Posterior vena cava (tissue), 2 donors: Measurements from ENCODE around the gene HNRNPUL1. TPM values are rescaled to one million over a fixed set of nuclear protein-coding genes. Genes with fewer than 3 reads are reported as not detected.
A peak's percentile ranks its signal among the peaks of the same experiment; 100 is the strongest.
"Not testable (repeated sequence)": the region's sequence is repeated elsewhere in the genome, so short reads cannot be mapped to it uniquely, and the experiment has no call there.

Source experiments
- DNase-seq: peaks from one replicate; pipeline ENCODE4 v3.0.0-alpha.2; 2020; ENCODE audit warnings: low spot score
- intact Hi-C, 2 donors: fragments of 100-400 bp; cut with DNase I; formaldehyde crosslinking; loops; one replicate each; pipeline versions ENCODE4 v1.14.1 to v1.14.2; 2022 to 2023
- total RNA-seq, 2 donors: library from RNA; stranded (reverse); fragmentation: NEBNext Ultra II Directional; extraction: Animal tissue kit (Norgen Biotek cat#: 25700); gene quantifications; one replicate each; pipeline ENCODE4 v1.2.1, GENCODE V29; 2021
- donor health status: DM: yes; HTN: yes; CAD: no.
- donor health status: DM: yes; HTN: yes; CAD: no.

The HNRNPUL1 gene
- total RNA-seq, 2 donors from 2014 or later = 150 to 157 TPM

DNA sequence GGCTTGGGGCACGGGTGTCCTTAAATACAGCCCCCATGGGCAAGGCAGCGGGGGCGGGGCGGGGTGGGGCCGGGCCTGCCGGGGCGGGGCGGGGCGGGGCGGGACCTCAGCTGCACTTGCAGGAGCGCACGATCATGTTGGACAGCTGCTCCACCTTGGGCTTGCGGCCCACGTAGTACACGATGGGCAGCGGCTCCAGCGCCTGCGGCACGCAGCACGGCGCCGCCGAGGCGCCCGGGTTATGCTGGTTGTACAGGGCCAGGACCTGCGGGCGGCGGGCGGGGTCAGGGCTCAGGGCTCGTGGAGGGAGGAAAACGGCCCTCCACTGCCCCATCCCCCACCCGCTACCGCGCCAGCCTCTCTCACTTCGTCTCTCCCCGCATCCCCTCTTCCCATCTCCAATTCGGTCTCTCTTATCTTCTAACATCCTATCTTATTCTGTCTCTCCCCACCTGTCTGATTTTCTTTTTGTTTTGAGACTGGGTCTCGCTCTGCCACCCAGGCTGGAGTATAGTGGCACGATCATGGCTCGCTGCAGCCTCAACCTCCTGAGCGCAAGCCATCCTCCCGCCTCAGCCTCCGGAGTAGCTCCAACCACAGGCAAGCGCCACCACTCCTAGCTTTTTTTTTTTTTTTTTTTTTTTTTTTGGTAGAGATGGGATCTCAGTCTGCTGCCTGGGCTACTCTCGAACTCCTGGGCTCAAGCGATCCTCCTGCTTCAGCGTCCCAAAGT is 66.9 kb downstream of the HNRNPUL1 start:
- no peak for DNase-seq
- intact Hi-C loops = no loop called here

DNA sequence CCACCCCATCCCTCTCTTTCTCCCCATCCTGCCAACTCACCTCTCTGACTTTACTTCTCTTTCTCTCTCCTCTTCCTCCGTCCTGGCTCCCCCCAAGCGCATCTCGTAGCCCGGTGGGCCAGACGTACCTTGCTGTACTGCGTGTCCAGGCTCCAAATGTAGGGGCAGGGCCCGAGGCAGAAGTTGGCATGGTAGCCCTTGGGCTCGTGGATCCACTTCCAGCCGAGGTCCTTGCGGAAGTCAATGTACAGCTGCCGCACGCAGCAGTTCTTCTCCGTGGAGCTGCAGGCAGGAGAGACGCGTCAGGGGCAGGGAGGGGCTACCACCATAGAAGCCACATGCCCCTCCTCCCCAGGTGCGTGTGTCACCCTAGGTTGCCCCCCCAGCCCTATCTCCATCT is 67.8 kb downstream of the HNRNPUL1 start:
- DNase-seq = no peak
- intact Hi-C loops = no loop called here

GRCh38 chr19:41332468-41332867 is 68.3 kb downstream of the HNRNPUL1 start:
- DNase-seq = no peak
- intact Hi-C loops = no loop called here

DNA sequence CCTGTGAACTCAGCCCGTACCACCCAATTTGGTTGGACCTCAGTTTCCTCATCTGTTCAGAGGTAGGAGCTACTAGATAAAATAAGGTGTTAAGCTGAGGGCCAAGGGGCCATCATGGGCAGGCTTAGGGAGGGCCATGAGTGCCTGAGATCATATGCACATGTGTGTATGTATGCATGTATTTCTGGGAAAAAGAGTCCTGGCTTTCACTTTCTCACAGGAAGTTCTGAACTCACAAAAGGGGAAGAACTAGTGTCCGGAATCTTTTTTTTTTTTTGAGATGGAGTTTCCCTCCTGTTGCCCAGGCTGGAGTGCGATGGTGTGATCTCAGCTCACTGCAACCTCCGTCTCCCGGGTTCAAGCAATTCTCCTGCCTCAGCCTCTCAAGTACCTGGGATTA is 70.6 kb downstream of the HNRNPUL1 start:
- intact Hi-C loops = no loop called here
- no peak for DNase-seq

GRCh38 chr19:41335467-41335866 is 71.3 kb downstream of the HNRNPUL1 start:
- DNase-seq = no peak
- intact Hi-C loops = no loop called here

DNA sequence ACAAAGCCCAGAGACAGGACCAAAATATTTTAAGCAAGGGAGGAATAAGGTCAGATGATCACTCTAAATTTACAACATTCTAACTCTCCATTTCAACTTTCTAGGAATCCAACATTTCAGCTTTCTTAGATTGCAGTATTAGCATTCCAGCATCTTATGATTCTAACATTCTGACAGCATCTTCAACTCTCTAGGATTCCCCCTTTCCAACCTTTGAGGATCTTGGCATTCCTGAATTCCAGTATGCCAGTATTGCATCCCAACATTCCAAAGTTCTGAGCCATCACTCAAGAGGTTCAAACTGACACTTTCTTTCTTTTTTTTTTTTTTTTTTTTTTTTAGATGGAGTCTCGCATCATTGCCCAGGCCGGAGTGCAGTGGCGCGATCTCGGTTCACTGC is 75.8 kb downstream of the HNRNPUL1 start:
- no peak for DNase-seq
- intact Hi-C loops = no loop called here

- no peak for DNase-seq
- intact Hi-C loops = loop anchor here in 1 of 2 donors (2.0 kb wide), 1 partner anchor 15 kb away; no protein-coding TSS in a partner anchor
Measured at GRCh38 chr19:41341669-41342490, 77.7 kb downstream of the HNRNPUL1 start.

- no peak for DNase-seq
- intact Hi-C loops = no loop called here
Measured at GRCh38 chr19:41344162-41344561, 80.0 kb downstream of the HNRNPUL1 start.

GRCh38 chr19:41346916-41347315 is 82.7 kb downstream of the HNRNPUL1 start:
- DNase-seq, intact Hi-C loops: not testable (repeated sequence)

- intact Hi-C loops = loop anchor here in 1 of 2 donors (5.0 kb wide), 1 partner anchor 39 kb away; the partner anchor contains the start of gene CCDC97
Measured at GRCh38 chr19:41350735-41351338, 86.7 kb downstream of the HNRNPUL1 start.

GRCh38 chr19:41351339-41352245 is 87.4 kb downstream of the HNRNPUL1 start:
- intact Hi-C loops = loop anchor here in 1 of 2 donors (5.0 kb wide), 1 partner anchor 39 kb away; the partner anchor contains the start of gene CCDC97
- peak; percentile 92 for DNase-seq

More at GRCh38 chr19:41350735-41351338, 86.7 kb downstream of the HNRNPUL1 start:
- no peak for DNase-seq

DNA sequence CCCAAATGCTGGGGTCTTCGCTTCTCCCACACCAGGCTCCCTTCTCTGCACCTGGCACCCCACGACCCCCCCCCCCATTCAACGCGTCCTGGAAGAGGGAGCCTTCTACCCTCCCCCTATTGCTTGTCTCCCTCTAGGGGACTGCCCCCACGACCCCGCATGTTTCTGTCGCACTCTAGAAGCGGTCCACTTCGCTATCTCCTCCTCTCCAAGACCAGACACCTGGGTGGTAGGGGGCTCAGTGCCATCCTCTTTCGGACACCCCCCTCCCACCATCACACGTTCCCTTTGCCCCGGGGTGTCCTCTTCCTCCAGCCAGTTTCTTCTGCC is 88.1 kb downstream of the HNRNPUL1 start:
- no peak for DNase-seq
- intact Hi-C loops = loop anchor here in 1 of 2 donors (5.0 kb wide), 1 partner anchor 40 kb away; the partner anchor contains the start of gene CCDC97

GRCh38 chr19:41352609-41353465 is 88.7 kb downstream of the HNRNPUL1 start:
- intact Hi-C loops = loop anchor here in 1 of 2 donors (5.0 kb wide), 1 partner anchor 41 kb away; the partner anchor contains the start of gene CCDC97
- DNase-seq = peak; percentile 88

DNA sequence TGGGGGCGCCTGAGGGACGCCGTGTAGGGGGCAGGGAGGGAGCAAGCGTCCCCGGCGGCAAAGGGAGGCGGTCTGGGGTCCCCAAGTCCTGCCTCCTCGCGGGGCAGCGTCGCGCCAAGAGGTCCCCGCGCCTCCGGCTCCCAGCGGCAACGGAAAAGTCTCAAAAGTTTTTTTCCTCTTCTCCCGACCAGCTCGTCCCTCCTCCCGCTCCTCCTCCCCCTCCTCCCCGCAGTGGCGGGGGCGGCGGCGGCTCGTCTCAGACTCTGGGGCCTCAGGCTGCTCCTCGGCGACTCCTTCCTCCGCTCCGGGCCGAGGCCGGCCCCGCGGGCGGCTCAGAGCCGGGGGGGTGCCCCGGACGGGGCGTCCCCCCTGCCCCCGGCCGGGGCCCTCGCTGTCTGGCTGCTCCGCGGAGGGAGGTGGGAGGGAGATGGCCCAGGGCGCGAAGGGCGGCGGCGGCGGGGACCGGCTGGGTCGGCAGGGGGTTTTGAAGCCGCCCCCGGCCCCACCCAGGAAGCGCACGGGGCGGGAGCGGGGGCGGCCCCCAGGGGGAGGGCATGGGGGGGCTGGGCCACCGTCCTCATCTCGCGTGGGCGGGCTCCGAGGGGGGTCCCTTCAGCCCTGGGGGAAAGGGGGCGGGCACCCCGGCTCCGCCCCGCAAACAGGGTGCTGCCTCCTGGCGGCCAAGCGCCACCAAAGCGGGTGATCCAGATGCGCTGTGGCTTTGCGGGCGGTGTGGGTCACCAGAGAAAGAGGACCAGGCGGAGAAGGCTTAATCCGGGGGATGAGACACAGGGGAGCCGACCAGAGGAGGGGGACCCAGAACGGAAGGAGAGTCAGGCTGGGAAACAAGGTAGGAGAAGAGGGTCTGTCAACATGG is 89.5 kb downstream of the HNRNPUL1 start, which contains the start of gene TGFB1:
Gene TGFB1 (minus strand): TSS at position 457 of the 877 bp plus-strand sequence. CDS start 878 bp downstream, outside the sequence.
- peak; percentile 97 for DNase-seq
- intact Hi-C loops = loop anchor here in 1 of 2 donors (5.0 kb wide), 1 partner anchor 41 kb away; the partner anchor contains the start of gene CCDC97

- intact Hi-C loops = loop anchor here in 1 of 2 donors (5.0 kb wide), 1 partner anchor 42 kb away; the partner anchor contains the start of gene CCDC97
- peak; percentile 81 for DNase-seq
Measured at GRCh38 chr19:41354343-41354953, 90.3 kb downstream of the HNRNPUL1 start.

- intact Hi-C loops = no loop called here
Measured at GRCh38 chr19:41355035-41355434, 90.9 kb downstream of the HNRNPUL1 start.

More at GRCh38 chr19:41355035-41355434, 90.9 kb downstream of the HNRNPUL1 start:
- DNase-seq = no peak
